Activated CD8-positive, alpha-beta memory T cell treated with anti-CD3 and anti-CD28 coated beads, Interleukin-2, amount 10 ng/mL, durations not matched to agents 7 days and 5 days (primary cell): ENCODE results near the gene LRP1B. TPM values are rescaled to one million over a fixed set of nuclear protein-coding genes. Genes with fewer than 3 reads are reported as not detected.
A peak's percentile ranks its signal among the peaks of the same experiment; 100 is the strongest.

Source experiments
- ATAC-seq: fragments of 150-1000 bp; cut with Tn5 transposase; one replicate; pipeline ENCODE4 v1.10.0; 2021; ENCODE audit warnings: moderate library complexity
- CTCF ChIA-PET: fragments of 350-600 bp; sonication (Branson Sonifier 250); formaldehyde crosslinking; loops from one replicate; lab custom pipeline; 2021; ENCODE audit warnings: antibody characterized with exemption; lab: Charles Lee
- DNase-seq: peaks from one replicate; pipeline ENCODE4 v3.0.0-alpha.2; 2020
- H3K27ac Mint-ChIP-seq: one replicate; pipeline ENCODE4 v1.8.0; 2021; ENCODE audit warnings: mild to moderate bottlenecking, mixed read lengths
- H3K27me3 Mint-ChIP-seq: one replicate; pipeline ENCODE4 v1.8.0; 2021; ENCODE audit warnings: mixed read lengths
- H3K36me3 Mint-ChIP-seq: one replicate; pipeline ENCODE4 v1.8.0; 2021; ENCODE audit warnings: mild to moderate bottlenecking, mixed read lengths
- H3K4me1 Mint-ChIP-seq: one replicate; pipeline ENCODE4 v1.8.0; 2021; ENCODE audit warnings: mixed read lengths
- H3K4me3 Mint-ChIP-seq: one replicate; pipeline ENCODE4 v1.8.0; 2021; ENCODE audit warnings: mild to moderate bottlenecking, moderate library complexity, mixed read lengths
- H3K9me3 Mint-ChIP-seq: one replicate; pipeline ENCODE4 v1.8.0; 2022; ENCODE audit warnings: low read depth, mixed read lengths
- total RNA-seq, 2 experiments: library from RNA; stranded (reverse); gene quantifications; one replicate each; pipeline ENCODE4 v1.2.3, GENCODE V29; 2021

The LRP1B gene
- total RNA-seq, 2 experiments from 2014 or later = not detected

- H3K27ac Mint-ChIP-seq = no peak overlapping the region
- DNase-seq = no peak
- no peaks in the 10 kb centered on the region for H3K4me1 Mint-ChIP-seq
- H3K27me3 Mint-ChIP-seq = peaks cover under 1% of the 10 kb centered on the region
- H3K9me3 Mint-ChIP-seq = no peaks in the 10 kb centered on the region
- H3K4me3 Mint-ChIP-seq = no peak overlapping the region
- CTCF ChIA-PET = no interaction called here
- ATAC-seq = no peak
- no peaks in the 10 kb centered on the region for H3K36me3 Mint-ChIP-seq
Measured at GRCh38 chr2:142136571-142136970, 5.8 kb upstream of the LRP1B start.

- Mint-ChIP-seq H3K9me3 (no peaks in the 10 kb centered on the region), H3K27ac (no peak overlapping the region), H3K36me3 (no peaks in the 10 kb centered on the region), H3K4me3 (no peak overlapping the region), H3K4me1 (peaks cover 13% of the 10 kb centered on the region), H3K27me3 (peaks cover 17% of the 10 kb centered on the region)
- ATAC-seq (no peak), DNase-seq (no peak)
- CTCF ChIA-PET = no interaction called here
Measured at GRCh38 chr2:142134911-142135310, 4.1 kb upstream of the LRP1B start.

- Mint-ChIP-seq H3K4me3 (peak overlapping the region; percentile 52), H3K4me1 (peaks cover 13% of the 10 kb centered on the region), H3K36me3 (no peaks in the 10 kb centered on the region), H3K27ac (no peak overlapping the region), H3K27me3 (peaks cover 28% of the 10 kb centered on the region), H3K9me3 (no peaks in the 10 kb centered on the region)
- DNase-seq (no peak), ATAC-seq (no peak)
- CTCF ChIA-PET = no interaction called here
Measured at GRCh38 chr2:142130111-142131009, 456 bp downstream of the LRP1B start.

GRCh38 chr2:142128105-142128504 is 2.7 kb downstream of the LRP1B start:
- H3K27me3 Mint-ChIP-seq = peaks cover 28% of the 10 kb centered on the region
- H3K4me3 Mint-ChIP-seq = no peak overlapping the region
- H3K27ac Mint-ChIP-seq = no peak overlapping the region
- no peaks in the 10 kb centered on the region for H3K36me3 Mint-ChIP-seq
- DNase-seq (no peak), ATAC-seq (no peak)
- H3K9me3 Mint-ChIP-seq = no peaks in the 10 kb centered on the region
- H3K4me1 Mint-ChIP-seq = peaks cover 13% of the 10 kb centered on the region
- CTCF ChIA-PET = no interaction called here

- Mint-ChIP-seq H3K4me3 (no peak overlapping the region), H3K27ac (no peak overlapping the region), H3K9me3 (no peaks in the 10 kb centered on the region), H3K27me3 (peaks cover 28% of the 10 kb centered on the region), H3K4me1 (peaks cover 13% of the 10 kb centered on the region), H3K36me3 (no peaks in the 10 kb centered on the region)
- ATAC-seq = no peak
- no peak for DNase-seq
- CTCF ChIA-PET = no interaction called here
Measured at GRCh38 chr2:142127248-142127647, 3.6 kb downstream of the LRP1B start.

- no peak overlapping the region for H3K4me3 Mint-ChIP-seq
- no peak for DNase-seq
- peaks cover 8% of the 10 kb centered on the region for H3K27me3 Mint-ChIP-seq
- H3K27ac Mint-ChIP-seq = no peak overlapping the region
- H3K4me1 Mint-ChIP-seq = no peaks in the 10 kb centered on the region
- peaks cover 1% of the 10 kb centered on the region for H3K9me3 Mint-ChIP-seq
- no peak for ATAC-seq
- no peaks in the 10 kb centered on the region for H3K36me3 Mint-ChIP-seq
- CTCF ChIA-PET = no interaction called here
Measured at GRCh38 chr2:142124706-142125105, 6.1 kb downstream of the LRP1B start.

GRCh38 chr2:142119347-142119746 is 11.5 kb downstream of the LRP1B start:
- Mint-ChIP-seq H3K36me3 (no peaks in the 10 kb centered on the region), H3K4me3 (no peak overlapping the region), H3K27me3 (no peaks in the 10 kb centered on the region), H3K4me1 (no peaks in the 10 kb centered on the region), H3K9me3 (peaks cover 4% of the 10 kb centered on the region), H3K27ac (no peak overlapping the region)
- CTCF ChIA-PET = no interaction called here
- ATAC-seq (no peak), DNase-seq (no peak)

- H3K4me3 Mint-ChIP-seq = no peak overlapping the region
- peaks cover 5% of the 10 kb centered on the region for H3K9me3 Mint-ChIP-seq
- CTCF ChIA-PET = no interaction called here
- DNase-seq (no peak), ATAC-seq (no peak)
- H3K27me3 Mint-ChIP-seq = no peaks in the 10 kb centered on the region
- no peak overlapping the region for H3K27ac Mint-ChIP-seq
- no peaks in the 10 kb centered on the region for H3K36me3 Mint-ChIP-seq
- H3K4me1 Mint-ChIP-seq = no peaks in the 10 kb centered on the region
Measured at GRCh38 chr2:142112757-142113221, 18.0 kb downstream of the LRP1B start.

GRCh38 chr2:142104134-142104758 is 26.6 kb downstream of the LRP1B start:
- Mint-ChIP-seq H3K9me3 (peaks cover 2% of the 10 kb centered on the region), H3K4me1 (no peaks in the 10 kb centered on the region), H3K27me3 (no peaks in the 10 kb centered on the region), H3K4me3 (no peak overlapping the region), H3K27ac (no peak overlapping the region), H3K36me3 (no peaks in the 10 kb centered on the region)
- CTCF ChIA-PET = no interaction called here
- DNase-seq (no peak), ATAC-seq (no peak)

- CTCF ChIA-PET = no interaction called here
- no peak for ATAC-seq
Measured at GRCh38 chr2:142100970-142101369, 29.8 kb downstream of the LRP1B start.

GRCh38 chr2:142100139-142100873 is 30.5 kb downstream of the LRP1B start:
- ATAC-seq (no peak), DNase-seq (no peak)
- no peak overlapping the region for H3K4me3 Mint-ChIP-seq
- H3K9me3 Mint-ChIP-seq = peaks cover 4% of the 10 kb centered on the region
- no peaks in the 10 kb centered on the region for H3K36me3 Mint-ChIP-seq
- H3K27ac Mint-ChIP-seq = no peak overlapping the region
- CTCF ChIA-PET = no interaction called here
- no peaks in the 10 kb centered on the region for H3K27me3 Mint-ChIP-seq
- no peaks in the 10 kb centered on the region for H3K4me1 Mint-ChIP-seq

More at GRCh38 chr2:142100970-142101369, 29.8 kb downstream of the LRP1B start:
- H3K4me1 Mint-ChIP-seq = no peaks in the 10 kb centered on the region
- peaks cover 4% of the 10 kb centered on the region for H3K9me3 Mint-ChIP-seq
- no peak for DNase-seq
- H3K27ac Mint-ChIP-seq = no peak overlapping the region
- H3K4me3 Mint-ChIP-seq = no peak overlapping the region
- H3K27me3 Mint-ChIP-seq = no peaks in the 10 kb centered on the region
- H3K36me3 Mint-ChIP-seq = no peaks in the 10 kb centered on the region

- CTCF ChIA-PET = no interaction called here
- Mint-ChIP-seq H3K9me3 (peaks cover 4% of the 10 kb centered on the region), H3K27ac (no peak overlapping the region), H3K4me1 (no peaks in the 10 kb centered on the region), H3K4me3 (no peak overlapping the region), H3K27me3 (no peaks in the 10 kb centered on the region), H3K36me3 (no peaks in the 10 kb centered on the region)
- DNase-seq = no peak
- ATAC-seq = no peak
Measured at GRCh38 chr2:142097711-142098110, 33.1 kb downstream of the LRP1B start.

GRCh38 chr2:142095647-142096046 is 35.2 kb downstream of the LRP1B start:
- H3K27me3 Mint-ChIP-seq = no peaks in the 10 kb centered on the region
- no peaks in the 10 kb centered on the region for H3K4me1 Mint-ChIP-seq
- no peak overlapping the region for H3K4me3 Mint-ChIP-seq
- ATAC-seq (no peak), DNase-seq (no peak)
- H3K27ac Mint-ChIP-seq = no peak overlapping the region
- CTCF ChIA-PET = no interaction called here
- no peaks in the 10 kb centered on the region for H3K36me3 Mint-ChIP-seq
- peaks cover 2% of the 10 kb centered on the region for H3K9me3 Mint-ChIP-seq
